HepG2 (cell line): ENCODE data around the gene DCHS2. TPM values are rescaled to one million over a fixed set of nuclear protein-coding genes. Genes with fewer than 3 reads are reported as not detected.

Experiments used
- ATAC-seq: fragments of 200-7000 bp; cut with Tn5 transposase; 3 replicates; pipeline ENCODE4 v1.9.1; 2020; ENCODE audit warnings: mild to moderate bottlenecking, moderate library complexity
- BruUV-seq: library from RNA; stranded (reverse); fragments of 400-500 nt; replicated peaks from 2 replicates; lab custom pipeline; 2021; lab: Mats Ljungman, UMichigan
- CTCF ChIA-PET: fragments of 300-600 bp; formaldehyde crosslinking; extraction: SDS; loops from one replicate; lab custom pipeline; 2021; ENCODE audit warnings: low total read pairs, inconsistent platforms, low intra/inter-chr PET ratio; lab: Yijun Ruan, JAX
- POLR2A ChIA-PET: fragments of 350-600 bp; sonication (Branson Sonifier 250); formaldehyde crosslinking; loops from one replicate; lab custom pipeline; 2020; ENCODE audit warnings: antibody characterized with exemption, inconsistent platforms; lab: Yijun Ruan, JAX
- DNase-seq: peaks from one replicate; pipeline ENCODE4 v3.0.0-alpha.2; 2015; ENCODE audit warnings: low spot score
- FAIRE-seq: peaks from 3 replicates; lab custom pipeline; 2011; peaks lifted over from hg19 to GRCh38; lab: Jason Lieb, UNC
- H2AFZ ChIP-seq: one replicate; pipeline ENCODE4 v1.6.1; 2011; ENCODE audit warnings: low read length, inconsistent platforms
- H3K27ac ChIP-seq: fragments of 300-600 bp; 3 replicates; pipeline ENCODE4 v1.8.0; 2011; ENCODE audit warnings: mixed run types, mild to moderate bottlenecking, mixed read lengths, low read length, inconsistent platforms; ENCODE audit not compliant: insufficient read depth; ENCODE audit errors: extremely low read length
- H3K27me3 ChIP-seq, 2 experiments: fragments of 200-600 bp in 1 of 2; 2 replicates in 1 of 2; 3 replicates in 1 of 2; pipeline versions ENCODE4 v1.6.0 to v1.8.0; 2011; ENCODE audit warnings: low read length in 2 of 2, mild to moderate bottlenecking in 2 of 2, moderate library complexity in 2 of 2, inconsistent platforms in 1 of 2; ENCODE audit not compliant: insufficient read depth in 2 of 2, control insufficient read depth in 1 of 2
- H3K36me3 ChIP-seq, 2 experiments: fragments of 200-600 bp in 1 of 2; replicated peaks in 1 of 2; 2 replicates in 1 of 2; 3 replicates in 1 of 2; pipeline versions ENCODE4 v1.5.1 to v1.8.0; 2011; ENCODE audit warnings: low read length in 2 of 2, inconsistent platforms in 1 of 2; ENCODE audit not compliant: insufficient read depth in 2 of 2, control insufficient read depth in 1 of 2
- H3K4me1 ChIP-seq: 2 replicates; pipeline ENCODE4 v1.5.1; 2012; ENCODE audit warnings: low read length, inconsistent platforms; ENCODE audit not compliant: insufficient read depth
- H3K4me2 ChIP-seq: 2 replicates; pipeline ENCODE4 v1.6.0; 2011; ENCODE audit warnings: low read depth, low read length, inconsistent platforms
- H3K4me3 ChIP-seq, 3 experiments: fragments of 200-600 bp in 1 of 3; sonication (generic), shearing (Covaris generic) in 1 of 3; replicated peaks in 1 of 3; 2 replicates each; pipeline ENCODE4 v1.5.1; 2011 to 2016; ENCODE audit warnings: low read length in 3 of 3, inconsistent platforms in 2 of 3, low read depth in 2 of 3, mild to moderate bottlenecking in 2 of 3, control low read depth in 1 of 3, mixed read lengths in 1 of 3; ENCODE audit not compliant: insufficient read depth in 1 of 3
- H3K79me2 ChIP-seq: one replicate; pipeline ENCODE4 v1.6.1; 2011; ENCODE audit warnings: low read length, inconsistent platforms; ENCODE audit not compliant: insufficient read depth
- H3K9ac ChIP-seq: 2 replicates; pipeline ENCODE4 v1.6.0; 2011; ENCODE audit warnings: mild to moderate bottlenecking, low read depth, low read length, inconsistent platforms; ENCODE audit not compliant: insufficient read depth
- H3K9me3 ChIP-seq: 2 replicates; pipeline ENCODE4 v1.5.1; 2012; ENCODE audit warnings: mild to moderate bottlenecking, low read length
- H4K20me1 ChIP-seq: 2 replicates; pipeline ENCODE4 v1.6.0; 2011; ENCODE audit warnings: inconsistent platforms, mild to moderate bottlenecking, low read length, moderate library complexity; ENCODE audit not compliant: insufficient read depth
- KAT7 ChIP-seq: IDR thresholded peaks from 2 replicates; pipeline ENCODE4 v1.6.1; 2018; ENCODE audit warnings: borderline replicate concordance, missing compliant biosample characterization
- RAD21 ChIP-seq: fragments of 450-650 bp; formaldehyde crosslinking; IDR thresholded peaks from 2 replicates; pipeline ENCODE4 v1.5.0; 2020; ENCODE audit warnings: mild to moderate bottlenecking
- SMC3 ChIP-seq: IDR thresholded peaks from 2 replicates; pipeline ENCODE4 v1.6.1; 2011; ENCODE audit warnings: low read length, improper control_type of control experiment
- YEATS4 ChIP-seq: sonication (generic); formaldehyde crosslinking; IDR thresholded peaks from 2 replicates; pipeline ENCODE4 v1.4.0; 2020; ENCODE audit warnings: missing genetic modification reagents, borderline replicate concordance
- ZNF567 ChIP-seq: sonication (generic); formaldehyde crosslinking; IDR thresholded peaks from 2 replicates; pipeline ENCODE4 v1.8.1; 2023; ENCODE audit warnings: mild to moderate bottlenecking, missing genetic modification reagents, borderline replicate concordance
- ZNF672 ChIP-seq: sonication (generic); formaldehyde crosslinking; IDR thresholded peaks from 2 replicates; pipeline ENCODE4 v1.8.1; 2022; ENCODE audit warnings: missing genetic modification reagents
- ZNF770 ChIP-seq: sonication (generic); formaldehyde crosslinking; IDR thresholded peaks from 2 replicates; pipeline ENCODE4 v1.5.0; 2020; ENCODE audit warnings: mild to moderate bottlenecking, missing genetic modification reagents
- ZNF782 ChIP-seq: sonication (generic); formaldehyde crosslinking; IDR thresholded peaks from 2 replicates; pipeline ENCODE4 v1.4.0; 2020; ENCODE audit warnings: missing genetic modification reagents, mild to moderate bottlenecking, borderline replicate concordance
- WGBS: methylation state at CpG from one replicate; pipeline ENCODE4 v1.1.6; 2017; ENCODE audit warnings: low lambda C conversion rate; 5-methylcytosine and 5-hydroxymethylcytosine counted together
- in situ Hi-C: cut with HindIII; loops from 2 replicates; pipeline ENCODE4 v1.10.0; 2017; ENCODE audit warnings: low pct_unique_long_range_greater_than_20kb; ENCODE audit not compliant: extremely low pct_ligation_motif_present
- intact Hi-C: fragments of 100-400 bp; cut with micrococcal nuclease; formaldehyde crosslinking; loops from one replicate; pipeline ENCODE4 v1.10.0; 2022; ENCODE audit not compliant: unreplicated experiment
- polyA plus RNA-seq, 8 experiments: library from polyadenylated mRNA; depleted of rRNA in 3 of 8; stranded (reverse) in 7 of 8; unstranded in 1 of 8; fragments of >200 nt; fragmentation: Illumina TruSeq in 4 of 8; extraction: Trizol in 4 of 8; gene quantifications; 2 replicates each; pipeline versions ENCODE4 v1.2.1 to v1.2.3, GENCODE V29; 2011 to 2016; ENCODE audit warnings: low read depth in 4 of 8, missing spikeins in 1 of 8, mixed read lengths in 1 of 8; ENCODE audit not compliant: insufficient read depth in 1 of 8
- total RNA-seq, 5 experiments: library from RNA; depleted of rRNA; stranded (reverse); fragments of >200 nt; fragmentation: Illumina TruSeq; extraction: Trizol; gene quantifications; 2 replicates each; pipeline ENCODE4 v1.2.3, GENCODE V29; 2016; ENCODE audit warnings: low read depth in 1 of 5
- TF ChIP-seq, protein P1 (sequence below): sonication (generic); formaldehyde crosslinking; IDR thresholded peaks from 2 replicates; pipeline ENCODE4 v1.4.0; 2020; ENCODE audit warnings: missing genetic modification reagents, mild to moderate bottlenecking, borderline replicate concordance
- TF ChIP-seq, protein P2 (sequence below): sonication (generic); formaldehyde crosslinking; IDR thresholded peaks from 2 replicates; pipeline ENCODE4 v1.4.0; 2020; ENCODE audit warnings: missing genetic modification reagents

DCHS2 gene
- total and polyA plus RNA-seq, 2 of the 13 experiments (the other 11 are each of a cell fraction or from before 2014, with no cell fraction given) = 0.03 TPM; not detected in 1

GRCh38 chr4:154519214-154519613 lies 27.6 kb upstream of the DCHS2 start:
- FAIRE-seq = no peak
- H3K79me2 ChIP-seq = no peaks in the 10 kb centered on the region
- TF ChIP-seq ZNF770 (CRISPR knock-in tag) = no peak
- TF ChIP-seq RAD21 (CRISPR knock-in tag) = no peak
- no peak for TF ChIP-seq KAT7 (CRISPR knock-in tag)
- TF ChIP-seq ZNF672 (CRISPR knock-in tag) = no peak
- no peak for TF ChIP-seq YEATS4
- TF ChIP-seq, protein P1, sequence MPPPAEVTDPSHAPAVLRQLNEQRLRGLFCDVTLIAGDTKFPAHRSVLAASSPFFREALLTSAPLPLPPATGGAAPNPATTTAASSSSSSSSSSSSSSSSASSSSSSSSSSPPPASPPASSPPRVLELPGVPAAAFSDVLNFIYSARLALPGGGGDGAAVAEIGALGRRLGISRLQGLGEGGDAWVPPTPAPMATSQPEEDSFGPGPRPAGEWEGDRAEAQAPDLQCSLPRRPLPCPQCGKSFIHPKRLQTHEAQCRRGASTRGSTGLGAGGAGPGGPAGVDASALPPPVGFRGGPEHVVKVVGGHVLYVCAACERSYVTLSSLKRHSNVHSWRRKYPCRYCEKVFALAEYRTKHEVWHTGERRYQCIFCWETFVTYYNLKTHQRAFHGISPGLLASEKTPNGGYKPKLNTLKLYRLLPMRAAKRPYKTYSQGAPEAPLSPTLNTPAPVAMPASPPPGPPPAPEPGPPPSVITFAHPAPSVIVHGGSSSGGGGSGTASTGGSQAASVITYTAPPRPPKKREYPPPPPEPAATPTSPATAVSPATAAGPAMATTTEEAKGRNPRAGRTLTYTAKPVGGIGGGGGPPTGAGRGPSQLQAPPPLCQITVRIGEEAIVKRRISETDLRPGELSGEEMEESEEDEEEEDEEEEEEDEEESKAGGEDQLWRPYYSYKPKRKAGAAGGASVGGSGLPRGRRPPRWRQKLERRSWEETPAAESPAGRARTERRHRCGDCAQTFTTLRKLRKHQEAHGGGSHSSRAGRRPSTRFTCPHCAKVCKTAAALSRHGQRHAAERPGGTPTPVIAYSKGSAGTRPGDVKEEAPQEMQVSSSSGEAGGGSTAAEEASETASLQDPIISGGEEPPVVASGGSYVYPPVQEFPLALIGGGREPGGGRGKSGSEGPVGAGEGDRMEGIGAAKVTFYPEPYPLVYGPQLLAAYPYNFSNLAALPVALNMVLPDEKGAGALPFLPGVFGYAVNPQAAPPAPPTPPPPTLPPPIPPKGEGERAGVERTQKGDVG = no peak
- TF ChIP-seq, protein P2, sequence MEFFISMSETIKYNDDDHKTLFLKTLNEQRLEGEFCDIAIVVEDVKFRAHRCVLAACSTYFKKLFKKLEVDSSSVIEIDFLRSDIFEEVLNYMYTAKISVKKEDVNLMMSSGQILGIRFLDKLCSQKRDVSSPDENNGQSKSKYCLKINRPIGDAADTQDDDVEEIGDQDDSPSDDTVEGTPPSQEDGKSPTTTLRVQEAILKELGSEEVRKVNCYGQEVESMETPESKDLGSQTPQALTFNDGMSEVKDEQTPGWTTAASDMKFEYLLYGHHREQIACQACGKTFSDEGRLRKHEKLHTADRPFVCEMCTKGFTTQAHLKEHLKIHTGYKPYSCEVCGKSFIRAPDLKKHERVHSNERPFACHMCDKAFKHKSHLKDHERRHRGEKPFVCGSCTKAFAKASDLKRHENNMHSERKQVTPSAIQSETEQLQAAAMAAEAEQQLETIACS = no peak
- TF ChIP-seq ZNF567 (CRISPR knock-in tag) = no peak
- TF ChIP-seq ZNF782 (CRISPR knock-in tag) = no peak
- TF ChIP-seq SMC3 = no peak
- no peaks in the 10 kb centered on the region for H3K36me3 ChIP-seq
- H3K9ac ChIP-seq = no peak overlapping the region
- no peak for DNase-seq
- H3K9me3 ChIP-seq = no peaks in the 10 kb centered on the region
- WGBS = 2% methylated on average over 4 of the region's 4 CpGs
- no peak overlapping the region for H3K27ac ChIP-seq
- no peak overlapping the region for H2AFZ ChIP-seq
- CTCF ChIA-PET = no interaction called here
- H3K4me2 ChIP-seq = no peak overlapping the region
- H3K4me3 ChIP-seq = no peak overlapping the region
- intact Hi-C loops (no loop called here), in situ Hi-C loops (no loop called here)
- BruUV-seq = no TSS peak
- ATAC-seq = no peak
- no peaks in the 10 kb centered on the region for H4K20me1 ChIP-seq
- POLR2A ChIA-PET = no interaction called here
- no peaks in the 10 kb centered on the region for H3K4me1 ChIP-seq
- peaks cover 0 to 13% of the 10 kb centered on the region in 2 experiments; a peak in 1 of 5 replicates for H3K27me3 ChIP-seq
